Femur (tissue), 1 donor: Measurements from ENCODE around the gene LRRC56.
"Not testable (repeated sequence)": the region's sequence is repeated elsewhere in the genome, so short reads cannot be mapped to it uniquely, and the experiment has no call there.

Source experiments
- DNase-seq: peaks from one replicate; pipeline ENCODE4 v3.0.0-alpha.2; 2017

LRRC56 gene

GRCh38 chr11:561148-562003 lies 24.0 kb downstream of the LRRC56 start:
- DNase-seq, result no peak

DNA sequence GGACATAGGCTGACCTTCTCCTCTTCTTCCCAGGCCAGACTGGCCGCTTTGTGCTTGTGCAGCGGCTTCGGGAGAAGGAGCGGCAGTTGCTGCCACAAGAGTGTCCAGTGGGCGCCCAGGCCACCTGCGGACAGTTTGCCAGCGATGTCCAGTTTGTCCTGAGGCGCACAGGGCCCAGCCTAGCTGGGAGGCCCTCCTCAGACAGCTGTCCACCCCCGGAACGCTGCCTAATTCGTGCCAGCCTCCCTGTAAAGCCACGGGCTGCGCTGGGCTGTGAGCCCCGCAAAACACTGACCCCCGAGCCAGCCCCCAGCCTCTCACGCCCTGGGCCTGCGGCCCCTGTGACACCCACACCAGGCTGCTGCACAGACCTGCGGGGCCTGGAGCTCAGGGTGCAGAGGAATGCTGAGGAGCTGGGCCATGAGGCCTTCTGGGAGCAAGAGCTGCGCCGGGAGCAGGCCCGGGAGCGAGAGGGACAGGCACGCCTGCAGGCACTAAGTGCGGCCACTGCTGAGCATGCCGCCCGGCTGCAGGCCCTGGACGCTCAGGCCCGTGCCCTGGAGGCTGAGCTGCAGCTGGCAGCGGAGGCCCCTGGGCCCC lies 24.8 kb downstream of the LRRC56 start:
- no peak for DNase-seq

DNA sequence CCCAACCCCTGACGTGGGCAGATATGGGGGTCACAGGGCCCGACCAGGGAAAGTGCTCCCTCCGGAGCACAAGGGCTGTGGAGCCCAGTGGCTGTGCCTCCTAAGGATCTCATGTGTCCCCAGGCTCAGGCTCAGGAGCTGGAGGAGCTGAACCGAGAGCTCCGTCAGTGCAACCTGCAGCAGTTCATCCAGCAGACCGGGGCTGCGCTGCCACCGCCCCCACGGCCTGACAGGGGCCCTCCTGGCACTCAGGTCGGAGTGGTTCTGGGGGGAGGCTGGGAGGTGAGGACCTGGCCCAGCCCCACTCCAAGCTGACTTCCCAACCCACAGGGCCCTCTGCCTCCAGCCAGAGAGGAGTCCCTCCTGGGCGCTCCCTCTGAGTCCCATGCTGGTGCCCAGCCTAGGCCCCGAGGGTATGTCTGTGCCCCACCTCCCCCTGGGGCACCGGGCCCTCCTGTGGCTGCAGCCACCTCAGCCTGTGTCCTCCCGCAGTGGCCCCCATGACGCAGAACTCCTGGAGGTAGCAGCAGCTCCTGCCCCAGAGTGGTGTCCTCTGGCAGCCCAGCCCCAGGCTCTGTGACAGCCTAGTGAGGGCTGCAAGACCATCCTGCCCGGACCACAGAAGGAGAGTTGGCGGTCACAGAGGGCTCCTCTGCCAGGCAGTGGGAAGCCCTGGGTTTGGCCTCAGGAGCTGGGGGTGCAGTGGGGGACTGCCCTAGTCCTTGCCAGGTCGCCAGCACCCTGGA lies 25.9 kb downstream of the LRRC56 start:
- no peak for DNase-seq

GRCh38 chr11:563812-564578 lies 26.7 kb downstream of the LRRC56 start:
- no peak for DNase-seq

DNA sequence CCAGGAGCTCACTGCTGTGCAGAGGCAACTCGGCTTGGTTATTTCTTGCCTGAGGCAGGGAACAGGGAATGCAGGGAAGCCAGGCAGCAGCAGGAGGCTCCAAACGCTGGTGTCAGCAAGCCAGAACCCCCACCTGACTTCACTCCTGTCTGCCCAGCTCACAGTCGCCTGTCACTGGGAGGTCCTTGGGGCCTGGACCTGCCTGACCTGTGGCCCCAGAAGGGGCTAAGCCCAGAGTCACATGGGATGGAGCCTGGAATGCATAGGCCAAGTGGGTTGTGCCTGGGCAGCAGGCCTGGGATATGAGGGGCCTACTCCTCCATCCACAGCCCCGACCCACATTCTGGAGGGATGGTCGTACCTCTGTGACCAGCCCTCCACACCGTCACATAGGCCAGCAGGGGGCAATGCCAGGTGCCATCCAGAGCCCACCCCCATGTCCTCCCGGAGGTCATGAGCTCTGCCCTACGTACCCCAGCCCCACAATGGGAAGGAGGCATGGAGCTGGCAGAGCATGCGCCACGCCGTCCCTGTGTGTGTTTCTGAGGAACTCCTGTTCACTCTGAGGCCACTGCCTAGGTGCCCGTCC lies 28.7 kb downstream of the LRRC56 start:
- no peak for DNase-seq

GRCh38 chr11:567011-567628 lies 29.8 kb downstream of the LRRC56 start:
- peak; percentile 23 for DNase-seq

DNA sequence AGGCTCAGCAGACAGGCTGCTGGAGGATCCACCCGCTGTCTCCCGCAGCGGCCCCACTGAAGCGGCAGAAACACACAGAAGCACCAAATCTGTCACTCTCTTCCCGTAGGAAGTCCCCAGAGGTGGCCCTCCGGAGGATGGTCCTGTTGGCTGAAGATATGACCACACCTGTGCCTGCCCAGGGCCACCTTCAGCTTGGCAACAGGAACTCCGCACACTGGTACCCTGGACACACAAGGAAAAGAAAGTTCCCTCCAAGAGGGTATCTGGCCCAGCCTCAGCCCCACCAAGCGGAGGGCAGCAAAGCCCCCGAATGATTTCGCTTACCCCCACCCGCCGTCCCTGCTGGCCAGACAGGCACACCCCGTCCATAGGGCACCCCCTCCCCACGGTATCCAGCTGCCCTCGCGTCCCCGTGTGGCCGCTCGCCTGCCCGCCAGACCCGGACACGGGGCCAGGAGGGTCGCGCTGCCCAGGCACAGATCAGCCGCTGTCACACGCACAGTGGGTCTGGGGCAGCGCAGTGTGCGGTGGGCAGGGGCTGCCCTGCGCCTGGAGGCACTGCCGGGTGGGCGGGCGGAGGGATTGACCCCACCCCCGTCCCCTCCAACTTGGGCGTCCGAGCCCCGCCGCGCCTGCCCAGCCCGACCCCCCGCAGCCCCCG lies 30.4 kb downstream of the LRRC56 start:
- DNase-seq, result peak; percentile 33

GRCh38 chr11:568306-569157 lies 31.2 kb downstream of the LRRC56 start:
- DNase-seq, result peak; percentile 96

DNA sequence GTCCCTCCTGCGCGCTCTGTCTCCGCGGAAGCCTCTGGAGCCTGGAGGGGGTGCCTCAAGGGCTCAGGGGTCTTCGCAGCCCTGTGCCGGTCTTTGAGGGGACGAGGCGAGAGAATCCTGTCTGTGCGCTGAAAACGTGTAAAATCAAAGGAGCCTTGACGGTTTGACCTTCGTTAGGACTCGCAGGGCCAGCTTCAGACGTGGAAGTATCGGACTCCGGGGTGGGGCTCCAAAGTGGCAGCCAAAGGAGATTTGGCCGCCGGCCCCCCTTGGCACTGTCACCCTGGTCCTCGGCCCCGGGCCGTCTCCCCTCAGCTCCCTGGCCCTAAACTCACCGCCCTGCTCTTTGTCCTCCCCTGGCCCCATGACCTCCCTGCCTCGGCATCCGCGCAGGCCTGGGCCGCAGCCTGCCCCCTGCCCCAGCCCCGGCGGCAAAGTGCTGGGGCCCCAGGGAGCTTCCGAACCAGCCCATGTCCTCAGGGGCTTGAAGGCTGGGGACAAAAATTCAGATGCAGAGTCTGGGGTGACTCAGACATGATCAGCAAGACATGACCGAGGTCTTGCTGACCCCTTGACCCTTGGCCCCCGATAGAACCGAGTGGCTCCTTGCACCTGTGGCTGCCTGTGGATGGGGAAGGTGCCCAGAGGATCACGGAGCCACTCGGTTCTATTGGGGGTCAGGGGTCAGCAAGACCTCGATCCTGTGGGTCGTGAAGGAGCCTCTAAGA lies 32.0 kb downstream of the LRRC56 start:
- DNase-seq, result no peak

DNA sequence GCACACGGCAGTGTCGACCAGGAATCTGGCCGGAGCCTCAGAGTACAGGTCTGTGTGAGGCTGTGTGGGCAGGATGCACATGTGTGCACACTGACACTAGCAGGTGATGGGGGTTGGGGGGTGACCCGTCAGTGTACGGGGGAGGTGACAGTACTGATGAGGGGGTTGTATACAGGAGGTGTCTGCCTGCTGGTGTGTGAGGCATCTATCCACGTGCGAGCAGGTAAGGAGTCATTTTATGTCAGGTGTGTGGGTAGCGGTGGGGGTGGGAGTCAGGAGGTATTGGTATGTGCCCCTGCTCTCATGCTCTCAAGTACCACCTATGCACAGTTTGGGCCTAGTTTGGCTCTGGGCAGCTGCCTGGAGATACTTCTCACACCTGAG lies 34.5 kb downstream of the LRRC56 start:
- DNase-seq, result no peak

DNA sequence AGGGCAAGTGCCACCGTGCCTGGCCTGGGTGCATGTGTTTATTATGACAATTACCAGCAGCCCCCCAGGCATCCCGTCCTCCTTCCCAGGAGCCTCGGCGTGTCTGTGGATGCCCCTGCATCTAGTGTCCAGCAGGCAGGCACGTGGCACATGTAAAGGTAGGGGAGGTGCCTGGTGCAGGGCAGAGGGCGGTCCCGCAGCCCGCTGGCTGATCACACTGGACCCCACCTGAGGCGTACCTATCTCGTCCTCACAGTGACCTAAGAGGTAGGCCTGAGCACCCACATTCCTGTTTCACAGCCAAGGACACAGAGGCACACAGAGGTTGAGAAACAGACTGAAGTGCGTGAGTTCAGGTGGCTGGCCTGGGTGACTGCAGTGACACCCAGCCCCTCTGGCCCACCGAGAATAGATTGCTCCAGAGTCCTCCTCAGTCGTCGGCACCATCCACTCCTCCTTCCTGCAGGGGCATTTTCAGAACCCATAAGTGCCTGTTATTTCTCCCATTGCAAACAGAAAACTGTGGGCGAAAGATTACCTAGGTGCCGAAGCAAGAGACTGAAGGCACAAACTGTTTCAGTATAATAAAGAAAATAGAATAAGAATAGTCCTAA lies 35.9 kb downstream of the LRRC56 start:
- DNase-seq, result no peak

DNA sequence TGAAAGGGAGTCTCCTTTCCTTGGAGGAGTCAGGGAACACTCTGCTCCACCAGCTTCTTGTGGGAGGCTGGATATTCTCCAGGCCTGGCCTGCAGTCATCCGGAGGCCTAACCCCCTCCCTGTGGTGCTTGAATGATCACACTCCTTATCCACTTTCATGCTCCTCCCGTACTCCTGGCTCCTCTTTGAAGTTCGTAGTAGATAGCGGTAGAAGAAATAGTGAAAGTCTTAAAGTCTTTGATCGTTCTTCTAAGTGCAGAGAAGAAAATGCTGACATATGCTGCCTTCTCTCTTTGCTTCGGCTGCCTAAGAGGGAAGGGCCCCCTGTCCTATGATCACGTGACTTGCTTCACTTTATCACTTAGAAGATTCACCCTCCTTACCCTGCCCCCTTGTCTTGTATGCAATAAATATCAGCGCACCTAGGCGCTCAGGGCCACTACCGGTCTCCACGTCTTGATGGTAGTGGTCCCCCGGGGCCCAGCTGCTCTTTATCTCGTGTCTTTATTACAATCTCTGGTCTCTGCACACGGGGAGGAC lies 36.8 kb downstream of the LRRC56 start:
- DNase-seq, result not testable (repeated sequence)

- DNase-seq, result no peak
Observed at GRCh38 chr11:574632-575312, 37.4 kb downstream of the LRRC56 start.

- DNase-seq, result no peak
Observed at GRCh38 chr11:575313-575995, 38.1 kb downstream of the LRRC56 start.

DNA sequence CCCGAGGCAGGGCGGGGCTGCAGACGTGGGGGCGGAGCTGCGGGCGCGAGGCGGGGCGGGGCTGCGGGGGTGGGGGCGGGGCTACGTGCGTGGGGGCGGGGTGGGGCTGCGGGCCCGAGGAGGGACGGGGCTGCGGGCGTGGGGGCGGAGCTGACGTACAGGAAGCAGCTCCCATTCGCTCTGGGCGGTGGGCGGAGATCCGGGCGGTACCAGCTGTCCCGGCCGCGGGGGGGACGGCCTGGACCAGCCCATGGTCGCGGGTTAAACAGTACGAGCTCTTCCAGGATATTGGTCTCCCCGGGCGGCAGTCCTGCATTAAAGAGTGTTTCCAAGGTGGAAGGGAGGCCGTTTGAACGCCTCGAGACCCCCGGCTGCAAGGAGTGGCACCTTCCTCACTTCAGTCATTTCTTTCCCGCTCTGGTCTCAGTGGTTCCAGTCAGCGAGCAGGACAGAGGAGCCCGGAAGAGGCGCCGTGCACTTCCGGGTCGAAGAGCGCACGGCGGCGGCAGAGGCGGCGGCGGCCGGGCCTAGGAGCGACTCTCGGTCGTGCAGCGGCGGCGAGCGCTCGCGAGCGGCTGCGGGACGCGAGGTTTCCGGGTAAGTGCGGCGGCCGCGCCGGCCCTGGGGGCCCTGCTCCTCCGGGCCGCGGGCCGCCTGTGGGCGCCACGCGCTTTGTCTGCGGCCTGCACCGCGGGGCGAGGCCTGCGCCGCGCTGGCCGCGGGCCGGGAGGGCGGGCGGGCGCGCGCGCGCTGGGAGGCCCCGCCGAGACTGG lies 38.9 kb downstream of the LRRC56 start, which contains the start of gene PHRF1:
PHRF1 (plus strand) TSS at position 475 of the 773 bp plus-strand sequence. CDS start 5,043 bp downstream, outside the sequence.
- peak; percentile 97 for DNase-seq

DNA sequence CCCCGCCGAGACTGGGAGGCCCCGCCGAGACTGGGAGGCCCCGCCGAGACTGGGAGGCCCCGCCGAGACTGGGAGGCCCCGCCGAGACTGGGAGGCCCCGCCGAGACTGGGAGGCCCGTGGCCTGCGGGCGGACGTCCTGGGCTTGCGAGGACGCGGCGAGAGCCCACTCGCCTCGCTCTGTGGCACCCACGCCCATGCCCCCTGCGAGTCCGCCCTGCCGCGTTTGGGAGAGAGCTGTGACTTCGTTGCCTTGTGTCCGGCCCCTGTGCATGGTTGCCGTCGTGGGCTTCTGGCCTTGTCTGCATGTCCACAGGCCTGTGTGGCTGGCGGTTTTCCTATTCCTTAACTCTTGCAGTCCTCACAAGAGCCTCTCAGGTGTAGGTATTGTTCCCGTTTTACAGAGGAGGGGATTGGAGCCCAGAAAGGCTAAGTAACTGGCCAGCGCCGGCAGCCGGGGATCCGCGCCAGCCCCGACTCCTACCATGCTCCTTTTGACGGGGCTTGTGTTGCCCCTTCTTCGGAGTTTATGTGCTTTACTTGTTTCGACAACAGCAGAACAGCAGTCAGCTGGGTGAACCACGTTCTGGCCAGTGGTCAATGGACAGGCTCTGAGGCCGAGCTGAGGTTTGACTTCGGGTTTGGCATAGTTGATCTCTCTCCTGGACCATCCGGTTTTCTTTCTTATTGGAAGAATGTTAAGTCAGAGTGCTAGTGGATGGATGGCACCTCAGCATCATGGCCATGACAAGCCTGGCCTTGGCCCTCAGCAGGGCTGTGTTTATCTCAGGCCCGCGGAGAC lies 39.7 kb downstream of the LRRC56 start:
- no peak for DNase-seq
